GM19240 (cell line): ENCODE data around the gene ZNF446.

Experiments used
- DNase-seq: peaks from one replicate; pipeline ENCODE4 v3.0.0; 2011; ENCODE audit warnings: low spot score; ENCODE audit not compliant: insufficient read length

ZNF446 gene

DNA sequence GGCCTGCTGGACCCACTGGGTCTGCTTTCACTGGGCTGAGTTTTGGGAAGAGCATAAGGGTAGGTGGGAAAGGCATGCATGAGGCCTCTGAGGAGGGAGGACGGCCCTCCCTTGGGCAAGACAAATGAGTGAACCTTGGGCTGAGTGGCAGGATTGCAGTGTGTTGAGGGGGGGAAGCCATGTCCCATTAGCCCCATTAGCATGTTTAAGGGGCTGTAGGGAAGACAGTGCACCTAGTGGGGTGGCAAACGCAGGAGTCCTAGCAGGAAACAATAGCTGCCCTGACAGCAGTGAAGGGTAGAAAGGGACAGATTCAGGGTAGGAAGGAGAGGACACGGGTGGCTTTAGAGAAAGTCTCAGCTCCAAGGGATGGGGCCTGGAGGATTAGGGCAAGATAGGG lies 46.6 kb downstream of the ZNF446 start:
- DNase-seq, result no peak

DNA sequence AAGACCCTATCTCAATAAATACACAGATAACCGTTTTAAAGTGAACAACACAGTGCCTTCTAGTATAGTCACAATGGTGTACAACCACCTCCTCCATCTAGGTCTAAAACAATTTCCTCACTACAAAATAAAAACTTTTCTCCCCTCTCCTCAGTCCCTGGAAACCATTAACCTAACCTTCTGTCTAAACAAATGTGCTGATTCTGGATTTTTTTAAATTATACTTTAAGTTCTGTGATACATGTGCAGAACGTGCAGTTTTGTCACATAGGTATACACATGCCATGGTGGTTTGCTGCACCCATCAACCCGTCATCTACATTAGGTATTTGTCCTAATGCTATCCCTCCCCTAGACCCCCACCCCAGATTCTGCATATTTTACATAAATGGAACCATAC lies 53.3 kb downstream of the ZNF446 start:
- no peak for DNase-seq
